HepG2 (cell line): ENCODE measurements around the gene CPNE1. TPM values are rescaled to one million over a fixed set of nuclear protein-coding genes. Genes with fewer than 3 reads are reported as not detected.

ENCODE experiments used
- ATF7-NPFF ChIP-seq: sonication (generic); formaldehyde crosslinking; IDR thresholded peaks from 2 replicates; pipeline ENCODE4 v1.8.1; 2023; ENCODE audit warnings: mild to moderate bottlenecking, low read depth, missing genetic modification reagents, moderate library complexity
- ATM ChIP-seq: fragments of 450-650 bp; IDR thresholded peaks from 2 replicates; pipeline ENCODE4 v1.7.1; 2017; ENCODE audit warnings: mild to moderate bottlenecking, borderline replicate concordance
- BCLAF1 ChIP-seq: fragments of 450-650 bp; IDR thresholded peaks from 2 replicates; pipeline ENCODE4 v1.6.1; 2017; ENCODE audit warnings: mild to moderate bottlenecking
- BHLHE40 ChIP-seq: IDR thresholded peaks from 2 replicates; pipeline ENCODE4 v1.6.1; 2011; ENCODE audit warnings: low read length, improper control_type of control experiment
- KDM2A ChIP-seq: sonication (generic); formaldehyde crosslinking; IDR thresholded peaks from 2 replicates; pipeline ENCODE4 v1.4.0; 2020; ENCODE audit warnings: low read depth, missing genetic modification reagents, borderline replicate concordance
- KLF13 ChIP-seq: sonication (generic); formaldehyde crosslinking; IDR thresholded peaks from 2 replicates; pipeline ENCODE4 v1.4.0; 2020; ENCODE audit warnings: mild to moderate bottlenecking, missing genetic modification reagents
- KLF6 ChIP-seq: IDR thresholded peaks from 2 replicates; pipeline ENCODE4 v1.8.0; 2016; ENCODE audit warnings: missing biosample characterization, missing genetic modification reagents
- POLR2A ChIP-seq, 2 experiments: IDR thresholded peaks; 2 replicates each; pipeline ENCODE4 v1.6.1; 2011; ENCODE audit warnings: low read depth in 2 of 2, low read length in 2 of 2, mild to moderate bottlenecking in 1 of 2, moderate library complexity in 1 of 2; ENCODE audit not compliant: insufficient read depth in 1 of 2
- ZC3H4 ChIP-seq: sonication (generic); formaldehyde crosslinking; IDR thresholded peaks from 2 replicates; pipeline ENCODE4 v1.4.0; 2020; ENCODE audit warnings: missing genetic modification reagents, borderline replicate concordance
- ZNF101 ChIP-seq: sonication (generic); formaldehyde crosslinking; IDR thresholded peaks from 2 replicates; pipeline ENCODE4 v1.4.0; 2020; ENCODE audit warnings: mild to moderate bottlenecking, low read depth, missing genetic modification reagents, borderline replicate concordance
- ZNF17 ChIP-seq: sonication (generic); formaldehyde crosslinking; IDR thresholded peaks from 2 replicates; pipeline ENCODE4 v1.5.0; 2020; ENCODE audit warnings: mild to moderate bottlenecking, missing genetic modification reagents
- ZNF546 ChIP-seq: sonication (generic); formaldehyde crosslinking; conservative IDR thresholded peaks from 2 replicates; pipeline ENCODE4 v1.8.1; 2023; ENCODE audit warnings: mild to moderate bottlenecking, missing genetic modification reagents
- ZNF577 ChIP-seq: sonication (generic); formaldehyde crosslinking; IDR thresholded peaks from 2 replicates; pipeline ENCODE4 v1.4.0; 2020; ENCODE audit warnings: mild to moderate bottlenecking, low read depth, missing genetic modification reagents, borderline replicate concordance
- ZNF614 ChIP-seq: IDR thresholded peaks from 2 replicates; pipeline ENCODE4 v1.6.1; 2018; ENCODE audit warnings: missing biosample characterization, missing genetic modification reagents, inconsistent platforms, borderline replicate concordance
- ZNF709 ChIP-seq: sonication (generic); formaldehyde crosslinking; IDR thresholded peaks from 2 replicates; pipeline ENCODE4 v1.5.0; 2020; ENCODE audit warnings: mild to moderate bottlenecking, missing genetic modification reagents
- polyA plus RNA-seq, 8 experiments: library from polyadenylated mRNA; depleted of rRNA in 3 of 8; stranded (reverse) in 7 of 8; unstranded in 1 of 8; fragments of >200 nt; fragmentation: Illumina TruSeq in 4 of 8; extraction: Trizol in 4 of 8; gene quantifications; 2 replicates each; pipeline versions ENCODE4 v1.2.1 to v1.2.3, GENCODE V29; 2011 to 2016; ENCODE audit warnings: low read depth in 4 of 8, missing spikeins in 1 of 8, mixed read lengths in 1 of 8; ENCODE audit not compliant: insufficient read depth in 1 of 8
- total RNA-seq, 5 experiments: library from RNA; depleted of rRNA; stranded (reverse); fragments of >200 nt; fragmentation: Illumina TruSeq; extraction: Trizol; gene quantifications; 2 replicates each; pipeline ENCODE4 v1.2.3, GENCODE V29; 2016; ENCODE audit warnings: low read depth in 1 of 5
- TF ChIP-seq, protein P1 (sequence below): sonication (generic); formaldehyde crosslinking; IDR thresholded peaks from 2 replicates; pipeline ENCODE4 v1.4.0; 2020; ENCODE audit warnings: missing genetic modification reagents
- TF ChIP-seq, protein P2 (sequence below): sonication (generic); formaldehyde crosslinking; IDR thresholded peaks from 2 replicates; pipeline ENCODE4 v1.8.0; 2022; ENCODE audit warnings: missing genetic modification reagents, mild to moderate bottlenecking, inconsistent platforms, borderline replicate concordance
- TF ChIP-seq, protein P3 (sequence below): IDR thresholded peaks from 2 replicates; pipeline ENCODE4 v1.6.1; 2012; ENCODE audit warnings: low read length, improper control_type of control experiment
- TF ChIP-seq, protein P4 (sequence below): sonication (generic); formaldehyde crosslinking; IDR thresholded peaks from 2 replicates; pipeline ENCODE4 v1.4.0; 2020; ENCODE audit warnings: missing genetic modification reagents; ENCODE audit errors: not compliant biosample characterization

CPNE1 gene
- total and polyA plus RNA-seq, 2 of the 13 experiments (the other 11 are each of a cell fraction or from before 2014, with no cell fraction given), result 408 to 431 TPM

DNA sequence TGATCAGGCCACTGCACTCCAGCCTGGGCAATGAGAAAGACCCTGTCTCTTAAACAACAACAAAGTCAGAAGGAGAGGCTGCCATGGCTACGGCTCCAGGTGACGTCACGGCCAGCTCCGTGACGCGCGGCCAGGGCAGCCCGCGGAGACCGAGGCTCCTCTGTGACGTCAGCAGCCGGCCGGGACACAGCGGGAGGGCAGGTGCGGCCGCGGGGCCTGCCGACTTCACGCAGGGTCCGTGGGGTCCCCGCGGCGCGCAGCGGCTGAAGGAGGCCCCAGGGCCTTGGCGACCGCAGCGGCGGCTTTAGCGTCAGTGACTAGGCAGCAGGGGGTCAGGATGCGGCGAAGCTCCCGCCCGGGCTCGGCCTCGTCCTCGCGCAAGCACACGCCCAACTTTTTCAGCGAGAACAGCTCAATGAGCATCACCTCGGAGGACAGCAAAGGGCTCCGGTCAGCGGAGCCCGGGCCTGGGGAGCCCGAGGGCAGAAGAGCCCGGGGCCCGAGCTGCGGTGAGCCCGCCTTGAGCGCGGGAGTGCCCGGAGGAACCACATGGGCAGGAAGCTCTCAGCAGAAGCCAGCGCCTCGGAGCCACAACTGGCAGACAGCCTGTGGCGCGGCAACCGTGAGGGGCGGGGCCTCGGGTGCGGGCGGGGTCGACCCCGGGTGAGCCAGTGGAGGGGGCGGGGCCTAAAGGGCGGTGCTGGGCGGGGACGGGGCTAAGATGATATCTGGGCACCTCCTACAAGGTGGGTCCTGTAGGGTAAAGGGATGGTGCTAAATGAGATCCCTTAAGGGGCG lies 48.8 kb downstream of the CPNE1 start, which contains the start of gene SPAG4 (continued):
- TF ChIP-seq, protein P1, sequence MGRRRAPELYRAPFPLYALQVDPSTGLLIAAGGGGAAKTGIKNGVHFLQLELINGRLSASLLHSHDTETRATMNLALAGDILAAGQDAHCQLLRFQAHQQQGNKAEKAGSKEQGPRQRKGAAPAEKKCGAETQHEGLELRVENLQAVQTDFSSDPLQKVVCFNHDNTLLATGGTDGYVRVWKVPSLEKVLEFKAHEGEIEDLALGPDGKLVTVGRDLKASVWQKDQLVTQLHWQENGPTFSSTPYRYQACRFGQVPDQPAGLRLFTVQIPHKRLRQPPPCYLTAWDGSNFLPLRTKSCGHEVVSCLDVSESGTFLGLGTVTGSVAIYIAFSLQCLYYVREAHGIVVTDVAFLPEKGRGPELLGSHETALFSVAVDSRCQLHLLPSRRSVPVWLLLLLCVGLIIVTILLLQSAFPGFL, result 0 out of 2 replicates have a peak, but pooled peaks have one; percentile 45
- TF ChIP-seq, protein P2, sequence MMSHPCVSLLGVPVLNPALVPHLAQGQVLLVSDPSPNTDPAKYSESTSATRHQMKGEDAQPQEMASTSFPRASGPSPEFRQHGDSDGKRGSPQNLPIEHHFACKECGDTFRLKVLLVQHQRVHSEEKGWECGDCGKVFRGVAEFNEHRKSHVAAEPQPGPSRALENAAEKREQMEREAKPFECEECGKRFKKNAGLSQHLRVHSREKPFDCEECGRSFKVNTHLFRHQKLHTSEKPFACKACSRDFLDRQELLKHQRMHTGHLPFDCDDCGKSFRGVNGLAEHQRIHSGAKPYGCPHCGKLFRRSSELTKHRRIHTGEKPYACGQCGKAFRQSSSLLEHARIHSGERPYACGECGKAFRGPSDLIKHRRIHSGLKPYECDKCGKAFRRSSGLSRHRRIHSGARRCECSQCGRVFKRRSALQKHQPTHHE (CRISPR knock-in tag), result peak; percentile 99; the same call in 1 of the 2 replicates
- no peak; the same call in 1 of the 2 replicates for TF ChIP-seq BHLHE40
- peak; percentile 96 for TF ChIP-seq KDM2A (CRISPR knock-in tag)
- TF ChIP-seq ZNF101 (CRISPR knock-in tag), result peak; percentile 80; the same call in 1 of the 2 replicates
- TF ChIP-seq ZNF17 (CRISPR knock-in tag), result peak; percentile 94; the same call in 1 of the 2 replicates
- peak; percentile 31; the same call in 1 of the 2 replicates for TF ChIP-seq ZC3H4
- TF ChIP-seq, protein P3, sequence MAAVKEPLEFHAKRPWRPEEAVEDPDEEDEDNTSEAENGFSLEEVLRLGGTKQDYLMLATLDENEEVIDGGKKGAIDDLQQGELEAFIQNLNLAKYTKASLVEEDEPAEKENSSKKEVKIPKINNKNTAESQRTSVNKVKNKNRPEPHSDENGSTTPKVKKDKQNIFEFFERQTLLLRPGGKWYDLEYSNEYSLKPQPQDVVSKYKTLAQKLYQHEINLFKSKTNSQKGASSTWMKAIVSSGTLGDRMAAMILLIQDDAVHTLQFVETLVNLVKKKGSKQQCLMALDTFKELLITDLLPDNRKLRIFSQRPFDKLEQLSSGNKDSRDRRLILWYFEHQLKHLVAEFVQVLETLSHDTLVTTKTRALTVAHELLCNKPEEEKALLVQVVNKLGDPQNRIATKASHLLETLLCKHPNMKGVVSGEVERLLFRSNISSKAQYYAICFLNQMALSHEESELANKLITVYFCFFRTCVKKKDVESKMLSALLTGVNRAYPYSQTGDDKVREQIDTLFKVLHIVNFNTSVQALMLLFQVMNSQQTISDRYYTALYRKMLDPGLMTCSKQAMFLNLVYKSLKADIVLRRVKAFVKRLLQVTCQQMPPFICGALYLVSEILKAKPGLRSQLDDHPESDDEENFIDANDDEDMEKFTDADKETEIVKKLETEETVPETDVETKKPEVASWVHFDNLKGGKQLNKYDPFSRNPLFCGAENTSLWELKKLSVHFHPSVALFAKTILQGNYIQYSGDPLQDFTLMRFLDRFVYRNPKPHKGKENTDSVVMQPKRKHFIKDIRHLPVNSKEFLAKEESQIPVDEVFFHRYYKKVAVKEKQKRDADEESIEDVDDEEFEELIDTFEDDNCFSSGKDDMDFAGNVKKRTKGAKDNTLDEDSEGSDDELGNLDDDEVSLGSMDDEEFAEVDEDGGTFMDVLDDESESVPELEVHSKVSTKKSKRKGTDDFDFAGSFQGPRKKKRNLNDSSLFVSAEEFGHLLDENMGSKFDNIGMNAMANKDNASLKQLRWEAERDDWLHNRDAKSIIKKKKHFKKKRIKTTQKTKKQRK, result no peak
- TF ChIP-seq ZNF577, result peak; percentile 95; the same call in 1 of the 2 replicates
- TF ChIP-seq, protein P4, sequence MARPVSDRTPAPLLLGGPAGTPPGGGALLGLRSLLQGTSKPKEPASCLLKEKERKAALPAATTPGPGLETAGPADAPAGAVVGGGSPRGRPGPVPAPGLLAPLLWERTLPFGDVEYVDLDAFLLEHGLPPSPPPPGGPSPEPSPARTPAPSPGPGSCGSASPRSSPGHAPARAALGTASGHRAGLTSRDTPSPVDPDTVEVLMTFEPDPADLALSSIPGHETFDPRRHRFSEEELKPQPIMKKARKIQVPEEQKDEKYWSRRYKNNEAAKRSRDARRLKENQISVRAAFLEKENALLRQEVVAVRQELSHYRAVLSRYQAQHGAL (CRISPR knock-in tag), result peak; percentile 97
- no peak for TF ChIP-seq BCLAF1
- TF ChIP-seq ATF7-NPFF, result peak; percentile 99
- peak; percentile 76; the same call in 1 of the 2 replicates for TF ChIP-seq KLF13 (CRISPR knock-in tag)
- TF ChIP-seq ZNF614 (CRISPR knock-in tag), result peak; percentile 97
- TF ChIP-seq ATM, result no peak
- peak; percentile 85 to 90 for TF ChIP-seq POLR2A (IDR thresholded peaks at IDR 0.05; ENCODE audit: insufficient read depth in 1 of 2, low read depth in 2 of 2, low read length in 2 of 2)
- TF ChIP-seq ZNF709 (CRISPR knock-in tag), result peak; percentile 99
- peak; percentile 85 for TF ChIP-seq KLF6 (CRISPR knock-in tag)
- peak; percentile 99 for TF ChIP-seq ZNF546 (CRISPR knock-in tag)
